ENCODE data around the gene RNF19B.

Gene RNF19B

GRCh38 chr1:32925403-32926162, 39.0 kb downstream of the RNF19B start:
- H3K27me3 ChIP-seq (ENCODE audit: low read depth, low read length) = no peaks in the 10 kb centered on the region
- H3K4me2 ChIP-seq (ENCODE audit: low read length) = no peak overlapping the region
- H3K9ac ChIP-seq (ENCODE audit: low read length) = no peak overlapping the region
- H3K4me1 ChIP-seq (ENCODE audit: low read length) = no peaks in the 10 kb centered on the region
- H2AFZ ChIP-seq (ENCODE audit: low read depth, low read length) = no peak overlapping the region
- no peak overlapping the region for H3K27ac ChIP-seq (ENCODE audit: low read length)
- TF ChIP-seq EZH2phosphoT487 (IDR thresholded peaks at IDR 0.05; ENCODE audit: low read depth) (no peak), CTCF (IDR thresholded peaks at IDR 0.05; ENCODE audit: low read depth, low read length) (no peak)
- H3K4me3 ChIP-seq (ENCODE audit: low read length) = no peak overlapping the region
- no peaks in the 10 kb centered on the region for H3K36me3 ChIP-seq (replicated peaks; ENCODE audit: low read depth, low read length)
- no peaks in the 10 kb centered on the region for H3K9me3 ChIP-seq (ENCODE audit: insufficient read depth, low read length)
- no peaks in the 10 kb centered on the region for H4K20me1 ChIP-seq (ENCODE audit: insufficient read depth, low read length)
- H3K79me2 ChIP-seq (ENCODE audit: low read length) = no peaks in the 10 kb centered on the region

GRCh38 chr1:32924881-32925344, 39.7 kb downstream of the RNF19B start:
- H3K27ac ChIP-seq (ENCODE audit: low read length) = no peak overlapping the region
- H3K36me3 ChIP-seq (replicated peaks; ENCODE audit: low read depth, low read length) = no peaks in the 10 kb centered on the region
- no peak overlapping the region for H3K9ac ChIP-seq (ENCODE audit: low read length)
- no peaks in the 10 kb centered on the region for H3K79me2 ChIP-seq (ENCODE audit: low read length)
- no peaks in the 10 kb centered on the region for H3K27me3 ChIP-seq (ENCODE audit: low read depth, low read length)
- no peaks in the 10 kb centered on the region for H4K20me1 ChIP-seq (ENCODE audit: insufficient read depth, low read length)
- no peaks in the 10 kb centered on the region for H3K9me3 ChIP-seq (ENCODE audit: insufficient read depth, low read length)
- H3K4me2 ChIP-seq (ENCODE audit: low read length) = no peak overlapping the region
- H3K4me3 ChIP-seq (ENCODE audit: low read length) = no peak overlapping the region
- H2AFZ ChIP-seq (ENCODE audit: low read depth, low read length) = no peak overlapping the region
- TF ChIP-seq CTCF (IDR thresholded peaks at IDR 0.05; ENCODE audit: low read depth, low read length) = no peak
- no peak for TF ChIP-seq EZH2phosphoT487 (IDR thresholded peaks at IDR 0.05; ENCODE audit: low read depth)
- no peaks in the 10 kb centered on the region for H3K4me1 ChIP-seq (ENCODE audit: low read length)

GRCh38 chr1:32920833-32921232, 43.8 kb downstream of the RNF19B start:
- Histone ChIP-seq H3K4me1 (ENCODE audit: low read length) (no peaks in the 10 kb centered on the region), H3K4me3 (ENCODE audit: low read length) (no peak overlapping the region), H3K36me3 (replicated peaks; ENCODE audit: low read depth, low read length) (no peaks in the 10 kb centered on the region), H3K4me2 (ENCODE audit: low read length) (no peak overlapping the region), H3K79me2 (ENCODE audit: low read length) (no peaks in the 10 kb centered on the region), H3K27ac (ENCODE audit: low read length) (no peak overlapping the region), H3K27me3 (ENCODE audit: low read depth, low read length) (no peaks in the 10 kb centered on the region), H4K20me1 (ENCODE audit: insufficient read depth, low read length) (no peaks in the 10 kb centered on the region), H3K9me3 (ENCODE audit: insufficient read depth, low read length) (no peaks in the 10 kb centered on the region), H3K9ac (ENCODE audit: low read length) (no peak overlapping the region), H2AFZ (ENCODE audit: low read depth, low read length) (no peak overlapping the region)
- TF ChIP-seq EZH2phosphoT487 (IDR thresholded peaks at IDR 0.05; ENCODE audit: low read depth) = no peak

GRCh38 chr1:32919811-32920733, 44.5 kb downstream of the RNF19B start:
- Histone ChIP-seq H3K36me3 (replicated peaks; ENCODE audit: low read depth, low read length) (no peaks in the 10 kb centered on the region), H3K27ac (ENCODE audit: low read length) (no peak overlapping the region), H3K9me3 (ENCODE audit: insufficient read depth, low read length) (no peaks in the 10 kb centered on the region), H3K4me3 (ENCODE audit: low read length) (no peak overlapping the region), H3K79me2 (ENCODE audit: low read length) (no peaks in the 10 kb centered on the region), H3K27me3 (ENCODE audit: low read depth, low read length) (no peaks in the 10 kb centered on the region), H2AFZ (ENCODE audit: low read depth, low read length) (no peak overlapping the region), H4K20me1 (ENCODE audit: insufficient read depth, low read length) (no peaks in the 10 kb centered on the region), H3K4me2 (ENCODE audit: low read length) (no peak overlapping the region), H3K9ac (ENCODE audit: low read length) (no peak overlapping the region), H3K4me1 (ENCODE audit: low read length) (no peaks in the 10 kb centered on the region)
- TF ChIP-seq CTCF (IDR thresholded peaks at IDR 0.05; ENCODE audit: low read depth, low read length) (no peak), EZH2phosphoT487 (IDR thresholded peaks at IDR 0.05; ENCODE audit: low read depth) (no peak)

Data from OCI-LY3 (cell line).